DOHH2 (cell line): ENCODE results near the gene SLC1A2.

Experiments
- H3F3A ChIP-seq: fragments of 200-600 bp; sonication (generic), shearing (Covaris generic); 2 replicates; pipeline ENCODE4 v1.6.0; 2016; ENCODE audit warnings: antibody characterized with exemption, mild to moderate bottlenecking; ENCODE audit not compliant: control insufficient read depth, insufficient read depth
- H3K27ac ChIP-seq: fragments of 200-600 bp; sonication (generic); 2 replicates; pipeline ENCODE4 v1.5.1; 2014; ENCODE audit warnings: low read depth, mild to moderate bottlenecking, low read length, moderate library complexity
- H3K27me3 ChIP-seq: fragments of 200-600 bp; sonication (generic); 2 replicates; pipeline ENCODE4 v1.6.1; 2014; ENCODE audit warnings: mild to moderate bottlenecking, low read length, mixed read lengths; ENCODE audit not compliant: control insufficient read depth
- H3K36me3 ChIP-seq: fragments of 200-600 bp; sonication (generic); 2 replicates; pipeline ENCODE4 v1.6.1; 2014; ENCODE audit warnings: mild to moderate bottlenecking, low read length, moderate library complexity, mixed read lengths; ENCODE audit not compliant: control insufficient read depth
- H3K4me1 ChIP-seq: fragments of 200-600 bp; sonication (generic); 2 replicates; pipeline ENCODE4 v1.6.1; 2014; ENCODE audit warnings: mild to moderate bottlenecking, low read length, mixed read lengths; ENCODE audit not compliant: control insufficient read depth
- H3K4me2 ChIP-seq: fragments of 200-600 bp; sonication (generic); 2 replicates; pipeline ENCODE4 v1.6.0; 2014; ENCODE audit warnings: mild to moderate bottlenecking, low read length, moderate library complexity
- H3K4me3 ChIP-seq: fragments of 200-600 bp; sonication (generic); 2 replicates; pipeline ENCODE4 v1.5.1; 2014; ENCODE audit warnings: mild to moderate bottlenecking, low read length, mixed read lengths
- H3K79me2 ChIP-seq: fragments of 200-600 bp; sonication (generic); 2 replicates; pipeline ENCODE4 v1.6.1; 2014; ENCODE audit warnings: mild to moderate bottlenecking, low read length, mixed read lengths; ENCODE audit not compliant: control insufficient read depth
- H3K9me2 ChIP-seq: fragments of 200-600 bp; sonication (generic); replicated peaks from 2 replicates; pipeline ENCODE4 v1.6.1; 2014; ENCODE audit warnings: mild to moderate bottlenecking, low read length, mixed read lengths; ENCODE audit not compliant: control insufficient read depth
- H3K9me3 ChIP-seq: fragments of 200-600 bp; sonication (generic); 2 replicates; pipeline ENCODE4 v1.6.1; 2014; ENCODE audit warnings: antibody characterized with exemption, low read length, mixed read lengths; ENCODE audit not compliant: control insufficient read depth, insufficient read depth
- H4K20me1 ChIP-seq: fragments of 200-600 bp; sonication (generic); 2 replicates; pipeline ENCODE4 v1.6.0; 2014; ENCODE audit warnings: low read depth, mild to moderate bottlenecking, antibody characterized with exemption, low read length, moderate library complexity; ENCODE audit not compliant: control insufficient read depth, insufficient read depth
- EZH2phosphoT487 ChIP-seq: fragments of 200-600 bp; sonication (generic); IDR thresholded peaks from 2 replicates; pipeline ENCODE4 v1.6.1; 2017; ENCODE audit warnings: borderline replicate concordance, mild to moderate bottlenecking, antibody characterized with exemption, low read length, moderate library complexity, mixed read lengths
- TF ChIP-seq, protein P1 (sequence below): fragments of 200-600 bp; sonication (generic); IDR thresholded peaks from one replicate; pipeline ENCODE4 v1.5.1; 2014; ENCODE audit warnings: antibody characterized with exemption, mild to moderate bottlenecking, low read depth, low read length; ENCODE audit not compliant: poor library complexity, severe bottlenecking

The SLC1A2 gene

GRCh38 chr11:35363246-35363801 lies 56.0 kb downstream of the SLC1A2 start:
- H3K27ac ChIP-seq: no peak overlapping the region
- H3K9me2 ChIP-seq: no peaks in the 10 kb centered on the region
- no peaks in the 10 kb centered on the region for H3F3A ChIP-seq
- no peaks in the 10 kb centered on the region for H3K9me3 ChIP-seq
- no peak overlapping the region for H3K4me3 ChIP-seq
- H4K20me1 ChIP-seq: no peaks in the 10 kb centered on the region
- H3K4me1 ChIP-seq: no peaks in the 10 kb centered on the region
- no peaks in the 10 kb centered on the region for H3K79me2 ChIP-seq
- H3K4me2 ChIP-seq: no peak overlapping the region
- H3K27me3 ChIP-seq: no peaks in the 10 kb centered on the region
- H3K36me3 ChIP-seq: no peaks in the 10 kb centered on the region
- no peak for TF ChIP-seq EZH2phosphoT487
- TF ChIP-seq, protein P1, sequence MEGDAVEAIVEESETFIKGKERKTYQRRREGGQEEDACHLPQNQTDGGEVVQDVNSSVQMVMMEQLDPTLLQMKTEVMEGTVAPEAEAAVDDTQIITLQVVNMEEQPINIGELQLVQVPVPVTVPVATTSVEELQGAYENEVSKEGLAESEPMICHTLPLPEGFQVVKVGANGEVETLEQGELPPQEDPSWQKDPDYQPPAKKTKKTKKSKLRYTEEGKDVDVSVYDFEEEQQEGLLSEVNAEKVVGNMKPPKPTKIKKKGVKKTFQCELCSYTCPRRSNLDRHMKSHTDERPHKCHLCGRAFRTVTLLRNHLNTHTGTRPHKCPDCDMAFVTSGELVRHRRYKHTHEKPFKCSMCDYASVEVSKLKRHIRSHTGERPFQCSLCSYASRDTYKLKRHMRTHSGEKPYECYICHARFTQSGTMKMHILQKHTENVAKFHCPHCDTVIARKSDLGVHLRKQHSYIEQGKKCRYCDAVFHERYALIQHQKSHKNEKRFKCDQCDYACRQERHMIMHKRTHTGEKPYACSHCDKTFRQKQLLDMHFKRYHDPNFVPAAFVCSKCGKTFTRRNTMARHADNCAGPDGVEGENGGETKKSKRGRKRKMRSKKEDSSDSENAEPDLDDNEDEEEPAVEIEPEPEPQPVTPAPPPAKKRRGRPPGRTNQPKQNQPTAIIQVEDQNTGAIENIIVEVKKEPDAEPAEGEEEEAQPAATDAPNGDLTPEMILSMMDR: no peak

DNA sequence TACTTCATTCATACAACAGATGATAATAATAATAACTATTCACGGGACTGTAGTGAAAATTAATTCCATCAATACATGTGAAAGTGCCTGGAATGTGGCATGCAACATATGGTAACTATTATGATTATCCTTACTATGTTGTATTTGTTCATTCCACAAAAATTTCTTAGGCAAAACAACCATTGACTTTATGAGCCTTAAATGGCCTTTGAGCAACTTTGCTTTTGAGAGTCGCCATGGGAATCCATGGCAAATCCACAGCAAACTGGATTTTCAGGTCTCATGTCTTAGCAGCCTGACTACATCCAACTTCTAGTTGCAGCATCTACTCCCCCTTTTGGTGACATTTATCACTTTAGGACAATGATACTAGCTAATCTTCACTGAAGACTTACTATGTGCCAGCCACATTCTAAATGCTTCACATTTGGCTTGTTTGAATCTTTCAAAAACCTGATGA lies 56.8 kb downstream of the SLC1A2 start:
- no peaks in the 10 kb centered on the region for H3K9me2 ChIP-seq
- H3K9me3 ChIP-seq: no peaks in the 10 kb centered on the region
- no peak overlapping the region for H3K4me3 ChIP-seq
- H3K27me3 ChIP-seq: no peaks in the 10 kb centered on the region
- no peaks in the 10 kb centered on the region for H3K79me2 ChIP-seq
- no peaks in the 10 kb centered on the region for H3K36me3 ChIP-seq
- H3F3A ChIP-seq: no peaks in the 10 kb centered on the region
- no peak for TF ChIP-seq EZH2phosphoT487
- TF ChIP-seq, protein P1: no peak
- no peaks in the 10 kb centered on the region for H4K20me1 ChIP-seq
- H3K4me2 ChIP-seq: no peak overlapping the region
- H3K4me1 ChIP-seq: no peaks in the 10 kb centered on the region
- H3K27ac ChIP-seq: no peak overlapping the region

DNA sequence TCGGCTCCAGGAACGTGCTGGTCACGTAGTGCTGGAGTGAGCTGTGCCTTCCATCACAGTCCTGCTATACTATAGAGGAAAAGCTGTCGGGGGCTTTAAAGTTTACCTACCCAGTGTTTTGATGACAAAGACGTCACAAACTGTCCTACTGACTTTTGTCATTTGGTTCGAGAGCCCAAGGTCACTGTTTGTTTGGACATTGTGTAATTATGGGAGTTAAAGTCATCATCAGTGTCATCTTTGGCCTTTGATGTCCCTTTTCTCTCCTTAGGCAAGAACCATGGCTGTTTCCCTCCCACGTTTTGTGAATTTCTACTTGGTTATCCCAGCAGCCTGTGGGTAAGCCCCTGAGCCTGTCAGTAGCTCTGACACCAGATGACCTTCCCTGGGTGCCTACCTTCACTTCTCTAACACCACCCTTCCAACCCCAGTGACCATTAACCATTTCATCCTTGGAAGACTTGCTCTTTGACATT lies 59.3 kb downstream of the SLC1A2 start:
- TF ChIP-seq, protein P1: no peak
- Histone ChIP-seq H3K4me1 (no peaks in the 10 kb centered on the region), H3F3A (no peaks in the 10 kb centered on the region), H3K4me3 (no peak overlapping the region), H3K27me3 (no peaks in the 10 kb centered on the region), H3K36me3 (no peaks in the 10 kb centered on the region), H3K79me2 (no peaks in the 10 kb centered on the region), H3K9me3 (no peaks in the 10 kb centered on the region), H3K4me2 (no peak overlapping the region), H3K9me2 (no peaks in the 10 kb centered on the region), H4K20me1 (no peaks in the 10 kb centered on the region), H3K27ac (no peak overlapping the region)
